GM21737 (cell line): ENCODE data around the gene DPM1.
A peak's percentile ranks its signal among the peaks of the same experiment; 100 is the strongest.

Experiments used
- ATAC-seq: cut with Tn5 transposase; IDR thresholded peaks from one replicate; pipeline ENCODE4 v1.9.1; 2021; ENCODE audit warnings: mild to moderate bottlenecking, moderate library complexity; ENCODE audit not compliant: unreplicated experiment

Gene DPM1

DNA sequence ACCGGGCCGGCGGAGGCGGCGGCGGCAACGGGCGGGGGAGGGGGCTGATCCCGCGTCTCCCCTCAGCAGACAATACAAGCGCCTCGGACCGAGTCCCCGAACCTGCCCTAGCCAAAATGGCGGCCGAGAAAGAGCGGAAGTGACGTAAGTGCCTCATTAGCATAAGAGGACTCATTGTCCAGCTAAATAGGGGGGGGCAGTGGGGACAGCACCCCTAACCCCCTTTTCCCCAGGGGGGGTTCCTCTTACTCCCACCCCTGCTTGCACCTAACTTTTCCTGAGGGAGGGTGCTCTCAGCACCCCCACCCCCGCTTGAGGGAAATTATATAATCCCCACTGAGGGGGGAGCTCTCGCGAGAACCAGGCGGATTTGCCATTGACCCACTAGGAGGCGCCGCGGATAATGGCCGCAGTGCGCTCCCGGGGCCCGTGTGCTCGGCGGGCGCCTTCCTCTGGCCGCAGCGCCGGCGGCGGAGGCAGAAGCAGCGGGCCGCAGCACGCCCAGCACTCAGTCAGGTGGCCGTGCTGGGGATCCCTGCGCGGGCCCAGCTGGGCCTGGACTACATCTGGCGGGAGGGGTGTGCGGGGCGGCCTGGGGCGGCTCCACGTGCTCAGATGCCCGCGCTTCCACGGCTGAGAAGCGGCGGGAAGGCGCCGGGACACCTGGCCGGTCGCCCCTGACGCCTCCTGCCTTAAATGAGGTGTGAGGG is 26.9 kb downstream of the DPM1 start, which contains the start of gene ADNP:
Gene ADNP, minus strand, starts transcription at position 132 of the 710 bp plus-strand sequence. CDS start 27,441 bp downstream, outside the sequence.
- peak; percentile 50 for ATAC-seq

DNA sequence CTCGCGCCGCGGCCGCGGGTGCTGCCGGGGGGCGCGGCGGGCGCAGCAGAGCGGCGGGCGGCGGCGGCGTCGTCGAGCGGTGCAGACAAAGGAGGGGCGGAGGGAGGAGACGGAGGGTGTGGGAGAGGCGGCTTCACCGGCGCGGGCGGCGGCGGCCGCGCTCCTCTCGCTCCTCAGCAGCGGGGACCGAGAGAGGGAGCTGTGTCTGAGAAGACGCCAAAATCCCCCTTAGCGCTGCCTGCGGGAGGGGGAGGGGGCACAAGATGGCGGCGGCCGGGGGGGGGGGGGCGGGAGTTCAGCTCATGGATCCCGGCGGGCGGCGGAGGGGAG is 27.4 kb downstream of the DPM1 start:
- ATAC-seq: peak; percentile 10

DNA sequence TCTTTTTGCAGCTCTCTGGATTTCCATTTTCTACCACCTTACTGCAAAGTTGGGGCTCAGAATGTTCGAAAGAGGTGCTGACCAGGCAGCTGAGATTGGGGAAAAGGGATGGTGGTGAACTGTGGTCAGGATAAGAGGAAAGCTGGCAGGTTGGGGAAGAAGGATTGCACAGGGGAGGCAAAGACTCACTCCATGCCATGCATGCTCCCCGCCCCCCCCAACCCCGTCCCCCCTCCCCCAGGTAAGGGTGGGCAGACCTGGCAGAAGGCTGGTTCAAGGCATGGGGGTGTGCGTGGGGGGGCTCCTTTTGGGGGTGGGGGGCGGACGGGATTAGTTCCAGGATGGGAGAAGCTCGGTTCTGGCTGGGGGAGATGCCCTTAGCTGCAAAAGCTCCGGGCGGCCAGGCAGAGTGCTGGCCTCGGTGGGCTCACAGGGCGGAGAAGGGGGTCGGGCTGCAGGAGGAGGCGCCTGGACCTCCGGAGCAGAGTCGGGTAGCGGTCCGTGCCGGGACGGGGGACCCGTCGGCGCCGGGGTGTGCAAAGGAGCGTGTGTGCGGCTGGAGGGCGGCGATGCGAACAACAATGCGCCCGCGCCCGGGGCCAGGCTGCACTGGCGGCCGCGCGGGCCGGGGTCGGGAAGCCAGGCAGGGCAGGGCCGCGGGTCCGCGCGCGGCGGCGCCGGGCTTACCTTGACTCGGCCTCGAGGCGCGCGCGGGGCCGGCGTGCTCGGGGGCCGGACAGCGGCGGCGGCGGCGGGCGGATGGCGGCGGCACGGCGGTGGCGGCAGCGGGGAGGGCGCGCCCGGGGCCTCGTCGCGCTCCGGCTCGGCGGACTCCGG is 28.0 kb downstream of the DPM1 start:
- ATAC-seq: peak; percentile 5

DNA sequence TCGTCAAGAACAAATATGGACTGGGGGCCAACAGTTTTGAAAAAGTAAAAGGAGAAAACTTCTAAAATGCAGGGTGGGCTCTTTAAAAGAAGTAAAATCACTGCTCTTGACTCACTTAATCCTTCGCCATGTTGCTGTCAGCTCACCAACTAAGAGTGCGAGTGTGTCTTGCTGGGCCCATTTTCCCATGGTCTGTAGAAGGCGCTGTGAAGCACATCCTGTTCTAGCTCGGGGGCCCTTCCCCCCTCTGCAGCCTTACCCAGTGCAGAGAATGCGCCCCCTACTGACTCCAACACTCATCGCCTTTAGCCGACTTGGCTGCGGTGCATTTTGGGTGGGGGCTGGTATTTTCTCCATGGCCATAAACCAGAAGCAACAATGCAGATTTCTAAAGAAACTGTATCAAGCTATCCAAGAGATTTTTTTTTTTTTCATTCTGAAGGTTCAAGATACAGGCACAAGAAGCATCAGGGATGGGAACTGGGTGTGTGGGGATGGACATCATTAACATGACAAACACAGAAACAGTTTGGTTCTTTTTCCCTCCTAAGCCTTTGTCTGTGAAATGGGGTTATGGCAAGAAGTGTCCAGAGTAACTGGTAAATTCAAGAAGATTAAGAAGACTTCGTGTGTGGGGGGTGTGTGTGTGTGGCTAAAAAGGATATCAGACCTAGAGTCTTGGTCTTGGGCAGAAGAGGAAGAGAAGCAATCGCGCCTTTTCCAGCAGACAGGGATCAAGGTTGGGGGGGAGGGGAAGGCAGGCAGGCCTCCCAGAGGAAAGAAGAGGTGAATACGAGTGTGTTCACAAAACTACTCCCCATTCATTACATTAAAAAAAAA is 28.8 kb downstream of the DPM1 start:
- ATAC-seq: peak; percentile 57

DNA sequence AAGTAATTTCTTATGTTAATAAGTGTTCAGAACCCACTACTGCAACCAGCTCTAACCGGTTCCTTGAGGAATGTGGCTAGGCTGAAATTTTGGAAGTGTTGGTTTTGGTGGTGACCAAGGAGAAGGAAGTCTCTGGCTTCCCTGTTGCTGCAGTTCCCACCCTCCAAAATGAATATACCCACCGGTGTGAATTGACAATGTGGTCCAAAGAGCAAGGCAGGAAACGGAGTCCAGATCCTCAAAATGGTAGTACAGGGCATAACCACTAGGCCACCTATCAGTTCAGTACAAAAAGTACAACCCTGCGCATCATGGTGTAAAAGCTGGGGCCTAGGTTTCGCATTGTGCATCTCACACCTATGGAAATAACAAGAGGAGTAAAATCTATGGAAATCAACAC is 29.9 kb downstream of the DPM1 start:
- no peak for ATAC-seq

DNA sequence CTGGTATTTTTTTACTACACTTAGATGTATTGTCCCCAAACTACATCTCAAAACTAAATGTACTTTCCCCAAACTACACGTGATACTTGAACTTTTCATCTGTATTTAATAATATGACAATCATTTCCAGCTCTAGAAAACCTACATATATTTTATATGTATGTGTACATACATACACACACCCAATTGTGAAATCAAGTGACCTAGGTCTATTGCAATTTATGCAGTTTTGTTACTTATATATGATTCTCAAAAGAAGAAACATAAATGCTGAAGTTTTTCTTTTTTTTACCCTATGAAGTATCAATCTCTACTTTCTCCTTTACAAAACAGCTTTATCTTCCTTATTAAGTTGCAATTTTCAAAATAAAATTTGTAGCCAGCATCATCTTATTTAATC is 31.8 kb downstream of the DPM1 start:
- no peak for ATAC-seq

DNA sequence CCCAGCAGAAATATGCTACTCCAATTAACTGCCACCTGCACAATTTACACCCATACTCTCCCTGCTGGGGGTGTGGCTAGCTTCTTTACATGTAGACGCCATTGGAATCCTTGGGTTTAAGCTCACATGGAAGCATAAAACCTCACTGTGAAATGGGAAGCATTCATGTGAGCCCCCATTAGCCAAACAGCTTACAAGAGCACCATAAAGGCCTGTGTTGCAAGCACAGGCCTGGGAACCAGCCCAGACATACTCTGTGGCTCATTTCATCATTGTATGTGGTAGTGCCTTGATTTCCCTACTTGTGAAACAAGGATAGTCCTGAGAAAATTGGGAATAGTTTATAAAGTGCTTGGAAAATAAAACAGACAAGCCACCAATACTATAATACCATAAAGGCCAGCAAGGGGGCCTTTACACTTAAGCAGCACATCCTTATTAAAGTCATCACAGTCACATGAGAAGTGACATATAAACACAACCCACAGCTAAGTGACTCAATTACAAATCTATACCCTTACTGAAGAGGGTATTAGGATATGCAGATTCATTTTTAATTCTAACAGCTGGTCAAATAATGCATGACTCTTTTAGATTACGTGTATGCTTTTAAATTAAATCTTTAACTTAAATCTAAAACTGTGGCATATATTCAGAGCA is 33.9 kb downstream of the DPM1 start:
- ATAC-seq: no peak

DNA sequence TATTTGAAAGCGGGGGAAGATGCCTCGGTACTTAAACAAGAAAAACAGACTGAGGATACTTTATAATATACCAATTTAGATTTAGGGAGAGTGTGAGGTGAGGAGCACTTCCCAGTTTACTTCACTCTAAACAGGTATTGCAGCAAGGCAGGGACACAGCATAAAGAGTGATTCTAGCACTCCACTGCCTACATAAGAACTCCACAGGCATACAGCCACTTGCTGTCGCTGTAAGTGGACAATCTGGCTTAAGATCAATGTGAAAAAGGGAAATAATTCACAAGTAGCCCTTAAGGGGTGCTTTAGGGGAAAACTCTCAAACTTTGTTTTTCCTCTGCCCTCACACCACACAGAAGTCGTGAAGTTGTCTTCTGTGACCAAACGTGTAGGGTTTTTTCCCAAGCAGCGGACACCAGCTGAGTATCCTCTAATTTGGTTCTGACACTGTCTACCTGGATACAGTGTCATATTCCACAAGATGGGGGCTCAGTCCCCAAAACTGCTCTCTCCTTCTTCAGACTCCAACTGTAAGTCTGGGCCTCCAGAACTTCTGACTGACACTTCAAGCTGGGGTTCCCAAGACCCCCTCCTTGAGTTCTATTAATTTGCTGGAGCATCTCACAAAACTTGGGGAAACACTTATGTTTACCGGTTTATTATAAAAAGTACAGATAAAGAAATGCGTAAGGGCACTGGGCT is 36.4 kb downstream of the DPM1 start:
- no peak for ATAC-seq

DNA sequence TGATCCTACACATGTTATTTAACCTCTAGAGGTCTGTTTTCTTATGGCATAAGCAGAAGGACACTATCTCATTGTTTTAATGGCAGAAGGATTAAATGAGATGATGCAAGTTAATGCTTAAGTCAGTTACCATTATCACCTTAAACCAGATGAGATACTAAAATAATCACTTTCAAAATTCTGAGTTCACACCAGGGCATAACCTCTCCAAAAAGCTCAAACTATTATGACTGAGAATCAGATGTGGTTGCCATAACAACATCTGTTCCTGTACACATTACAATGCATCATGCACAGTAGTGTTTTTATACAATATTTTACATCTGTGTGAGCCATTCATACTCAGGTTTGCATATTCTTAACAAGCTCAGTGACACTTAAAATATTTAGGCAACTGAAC is 37.3 kb downstream of the DPM1 start:
- ATAC-seq: no peak

DNA sequence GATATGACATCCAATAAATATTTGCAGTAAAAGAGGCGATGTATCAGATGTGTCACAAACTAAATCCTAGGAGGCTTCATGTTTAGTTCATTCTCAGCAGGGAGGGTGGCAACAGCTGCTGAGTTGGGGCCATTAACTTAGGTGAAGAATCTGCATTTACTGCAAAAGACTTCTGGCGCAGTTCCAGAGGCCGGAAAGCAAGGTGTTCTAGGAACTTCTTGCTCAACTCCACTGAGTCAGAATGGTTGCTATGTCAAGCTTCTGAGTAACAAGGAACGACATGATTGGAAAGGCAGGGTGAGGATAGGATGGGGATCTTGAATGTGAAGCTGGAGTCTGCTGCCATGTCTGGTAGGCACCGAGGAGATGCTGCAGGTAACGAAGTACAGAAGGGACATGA is 38.8 kb downstream of the DPM1 start:
- no peak for ATAC-seq

DNA sequence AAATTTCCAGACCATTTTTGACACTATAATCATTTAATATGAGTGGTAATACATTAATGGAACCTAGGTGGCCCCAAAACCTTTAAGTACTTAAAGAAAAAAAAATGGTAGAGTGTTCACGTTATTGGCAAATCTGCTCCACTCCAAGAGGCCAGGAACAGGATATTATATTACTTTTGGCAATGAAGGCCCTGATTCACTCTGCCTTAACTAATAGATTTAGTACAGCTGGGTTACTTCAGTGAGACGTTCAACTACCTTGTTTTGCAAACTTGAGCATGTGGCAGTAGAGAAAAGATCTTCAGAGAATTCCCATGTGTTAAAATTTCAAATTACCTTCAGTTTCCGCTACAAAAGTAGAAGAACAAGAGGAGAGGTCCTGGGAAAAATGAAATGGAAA is 39.9 kb downstream of the DPM1 start:
- no peak for ATAC-seq

DNA sequence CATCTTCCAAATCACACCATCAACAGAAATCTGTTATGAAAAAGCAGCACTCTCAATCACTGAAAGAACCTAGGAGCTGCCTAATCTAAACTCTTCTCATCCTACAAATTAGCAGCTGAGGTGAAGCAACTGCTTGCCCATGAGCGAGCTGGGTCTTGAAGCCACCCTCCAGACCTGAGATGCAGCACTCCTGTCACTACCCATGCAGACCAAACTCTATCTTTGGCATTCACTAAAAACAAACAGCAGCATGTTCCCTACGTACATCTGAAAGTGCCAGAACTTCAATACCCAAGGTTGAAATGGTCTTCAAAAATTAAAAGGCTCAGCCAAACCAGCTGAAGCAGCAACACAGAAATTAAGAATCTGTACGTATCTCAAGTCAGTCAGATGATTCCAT is 41.4 kb downstream of the DPM1 start:
- ATAC-seq: no peak

DNA sequence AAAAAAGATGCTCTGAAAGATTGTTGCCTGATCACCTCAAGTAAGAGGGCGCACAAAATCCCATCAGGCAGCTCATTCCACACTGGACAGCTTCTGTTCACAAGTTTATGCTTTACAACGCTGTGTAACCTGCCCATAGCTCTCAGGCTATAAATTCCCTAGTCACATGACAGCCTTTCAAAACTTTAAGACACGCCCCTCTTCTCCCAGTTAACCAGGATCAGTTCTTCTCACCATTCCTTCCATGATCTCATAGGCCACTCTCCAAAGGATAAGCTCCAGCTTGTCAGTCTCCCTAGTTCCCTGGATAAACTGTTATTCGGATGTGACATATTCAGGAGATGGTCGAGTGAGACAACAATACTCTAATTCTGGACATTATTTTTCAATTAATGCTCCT is 42.1 kb downstream of the DPM1 start:
- ATAC-seq: no peak

DNA sequence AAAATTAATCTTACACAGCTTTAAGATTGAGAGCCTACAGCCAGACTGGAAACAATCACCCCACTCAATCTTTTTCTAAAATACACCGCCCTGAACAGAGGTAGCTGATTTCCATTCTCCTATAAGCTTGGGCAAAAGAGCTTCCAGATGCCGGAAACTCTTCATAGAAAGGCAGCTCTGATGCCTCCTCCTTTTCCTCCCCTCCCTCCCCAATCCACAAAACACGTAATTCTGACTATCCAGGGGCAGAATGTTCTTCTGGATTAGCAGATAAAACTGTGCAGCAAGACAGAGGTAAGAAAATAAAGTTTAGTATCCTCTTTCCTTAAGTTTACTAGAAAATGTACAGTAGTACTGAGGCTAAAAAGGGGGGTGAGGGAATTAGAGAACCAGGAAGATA is 42.9 kb downstream of the DPM1 start:
- no peak for ATAC-seq

DNA sequence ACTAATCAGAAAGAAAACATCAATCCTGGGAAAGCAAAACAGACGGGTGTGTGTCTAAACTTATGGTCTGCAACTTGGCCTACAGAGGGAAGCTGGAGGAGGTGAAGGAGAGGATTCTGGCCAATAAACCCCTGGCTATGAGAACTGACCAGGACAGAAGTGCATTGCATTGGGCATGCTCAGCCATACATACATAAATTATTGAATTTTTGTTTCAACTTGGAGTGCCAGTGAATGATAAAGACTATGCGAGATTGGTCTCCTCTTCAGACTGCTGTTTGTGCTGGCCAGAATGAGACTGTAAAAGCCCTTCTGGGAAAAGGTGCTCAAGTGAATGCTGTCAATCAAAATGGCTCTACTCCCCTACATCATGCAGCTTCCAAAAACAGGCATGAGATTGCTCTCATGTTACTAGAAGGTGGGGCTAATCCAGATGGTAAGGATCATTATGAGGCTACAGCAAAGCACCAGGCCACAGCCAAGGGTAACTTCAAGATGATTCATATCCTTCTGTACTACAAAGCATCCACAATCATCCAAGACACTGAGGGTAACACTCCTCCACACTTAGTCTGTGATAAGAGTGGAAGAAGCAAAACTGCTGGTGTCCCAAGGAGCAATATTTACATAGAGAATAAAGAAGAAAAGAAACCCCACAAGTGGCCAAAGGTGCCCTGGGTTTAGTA is 44.5 kb downstream of the DPM1 start:
- ATAC-seq: no peak

DNA sequence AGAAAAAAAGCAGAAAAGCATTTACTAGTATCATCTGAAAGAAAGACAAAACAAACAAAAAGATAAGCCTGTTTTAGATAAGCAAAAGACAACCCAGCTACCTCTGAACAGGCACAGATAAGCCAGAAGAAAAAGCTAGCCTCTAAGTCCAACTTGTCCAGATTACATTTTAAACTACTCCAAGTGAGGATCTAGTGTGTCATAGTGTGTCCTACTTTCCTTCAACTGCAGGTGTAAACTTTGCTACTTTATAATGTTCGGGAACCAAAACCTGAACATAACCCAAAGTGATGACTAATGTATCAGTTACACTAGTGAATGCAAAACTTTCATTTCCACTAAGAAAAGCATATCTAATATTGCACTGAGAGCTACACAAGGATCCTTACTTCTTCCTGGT is 46.6 kb downstream of the DPM1 start:
- ATAC-seq: no peak

DNA sequence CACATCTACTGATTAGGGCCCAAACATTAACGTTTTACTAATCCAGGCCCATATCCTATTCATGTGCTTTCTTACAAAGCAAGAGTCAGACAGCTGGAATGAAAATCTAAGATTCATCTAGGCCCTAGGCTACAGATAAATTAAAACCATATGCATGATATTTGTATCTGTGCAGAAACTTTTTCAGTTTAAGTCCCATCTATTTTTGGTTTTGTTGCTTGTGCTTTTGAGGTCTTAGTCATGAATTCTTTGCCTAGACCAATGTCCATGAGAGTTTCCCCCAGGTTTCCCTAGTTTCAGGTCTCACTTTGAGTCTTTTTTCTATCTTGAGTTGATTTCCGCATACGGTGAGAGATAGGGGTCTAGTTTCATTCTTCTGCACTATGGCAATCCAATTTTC is 47.3 kb downstream of the DPM1 start:
- no peak for ATAC-seq

DNA sequence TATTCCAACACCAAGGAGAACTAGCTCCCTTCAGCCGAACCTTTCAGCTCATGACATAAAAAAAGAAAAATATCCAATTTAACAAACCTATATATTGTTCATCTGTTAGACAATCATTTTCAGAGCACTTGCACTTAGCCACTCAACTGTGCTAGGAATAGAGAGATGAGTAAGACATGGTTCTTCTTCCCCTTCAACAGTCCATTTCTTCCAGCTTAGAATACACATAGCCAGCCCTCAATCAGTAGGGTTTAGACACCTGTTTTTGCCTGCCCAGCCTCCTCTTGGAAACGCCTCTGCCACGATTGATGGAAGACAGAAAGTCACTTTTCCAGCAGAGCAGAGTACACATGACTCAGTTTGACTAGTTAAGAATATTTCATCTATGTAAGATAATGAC is 48.9 kb downstream of the DPM1 start:
- ATAC-seq: no peak

DNA sequence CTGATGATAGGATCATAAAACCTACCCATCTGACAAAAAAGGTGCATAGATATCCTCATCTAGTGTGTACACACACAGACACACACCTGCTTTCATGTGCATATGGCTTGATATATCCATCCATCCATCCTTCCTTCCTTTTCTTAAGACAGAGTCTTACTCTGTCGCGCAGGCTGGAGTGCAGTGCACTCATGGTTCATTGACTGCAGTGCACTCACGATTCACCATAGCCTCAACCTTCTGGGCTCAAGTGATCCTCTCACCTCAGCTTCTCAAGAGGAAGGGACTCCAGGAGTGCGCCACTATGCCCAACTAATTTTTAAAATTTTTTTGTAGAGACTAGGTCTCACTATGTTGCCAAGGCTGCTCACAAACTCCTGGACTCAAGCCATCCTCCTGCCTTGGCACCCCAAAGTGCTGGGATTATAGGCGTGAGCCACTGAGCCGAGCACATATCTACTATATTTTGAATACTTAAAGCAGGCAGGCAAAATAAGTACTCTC is 54.2 kb downstream of the DPM1 start:
- no peak for ATAC-seq
